CD4-positive, alpha-beta T cell treated with Interleukin-1 beta for 1 hour (primary cell): ENCODE measurements around the gene NDEL1.
"Not testable (repeated sequence)": the region's sequence is repeated elsewhere in the genome, so short reads cannot be mapped to it uniquely, and the experiment has no call there.

ENCODE experiments used
- DNase-seq, 2 donors: peaks; one replicate each; pipeline ENCODE4 v3.0.0-alpha.2; 2020 to 2022

NDEL1 gene

GRCh38 chr17:8435245-8436168 is at the start of gene NDEL1:
NDEL1 (plus strand) TSS chr17:8435884; CDS start chr17:8444272, 8,388 bp downstream.
- peak; percentile 98 to 99 for DNase-seq

- DNase-seq = no peak
Measured at GRCh38 chr17:8386841-8387240, 48.8 kb upstream of the NDEL1 start.

GRCh38 chr17:8387914-8388651 is 47.6 kb upstream of the NDEL1 start:
- DNase-seq = peak; percentile 36 to 53

GRCh38 chr17:8391711-8392110 is 44.0 kb upstream of the NDEL1 start:
- no peak for DNase-seq

GRCh38 chr17:8392274-8392673 is 43.4 kb upstream of the NDEL1 start:
- no peak for DNase-seq

- no peak for DNase-seq
Measured at GRCh38 chr17:8392674-8393469, 42.8 kb upstream of the NDEL1 start.

- DNase-seq = peak; percentile 65 to 66
Measured at GRCh38 chr17:8393470-8394231, 42.0 kb upstream of the NDEL1 start.

- not testable (repeated sequence) for DNase-seq
Measured at GRCh38 chr17:8394497-8394896, 41.2 kb upstream of the NDEL1 start.

GRCh38 chr17:8397636-8398035 is 38.0 kb upstream of the NDEL1 start, which contains the start of gene RNF222:
RNF222 (minus strand) TSS chr17:8397827; CDS start chr17:8393461, 4,366 bp downstream.
- no peak for DNase-seq

GRCh38 chr17:8398980-8399379 is 36.7 kb upstream of the NDEL1 start:
- no peak for DNase-seq

GRCh38 chr17:8401107-8401506 is 34.6 kb upstream of the NDEL1 start:
- no peak for DNase-seq

GRCh38 chr17:8402921-8403536 is 32.7 kb upstream of the NDEL1 start:
- no peak for DNase-seq

GRCh38 chr17:8405499-8406016 is 30.1 kb upstream of the NDEL1 start:
- no peak for DNase-seq

GRCh38 chr17:8406174-8406573 is 29.5 kb upstream of the NDEL1 start:
- no peak for DNase-seq

GRCh38 chr17:8408371-8408770 is 27.3 kb upstream of the NDEL1 start:
- no peak for DNase-seq

GRCh38 chr17:8409966-8410882 is 25.5 kb upstream of the NDEL1 start:
- DNase-seq = peak; percentile 71 to 77

- no peak for DNase-seq
Measured at GRCh38 chr17:8410883-8411238, 24.8 kb upstream of the NDEL1 start.

GRCh38 chr17:8412089-8412488 is 23.6 kb upstream of the NDEL1 start:
- DNase-seq = no peak

- peak in 1 of 2 donors; percentile 17 for DNase-seq
Measured at GRCh38 chr17:8413328-8413727, 22.4 kb upstream of the NDEL1 start.

- DNase-seq = no peak
Measured at GRCh38 chr17:8413938-8414337, 21.7 kb upstream of the NDEL1 start.
